ENCODE results near the gene FIGN. TPM values are rescaled to one million over a fixed set of nuclear protein-coding genes. Genes with fewer than 3 reads are reported as not detected.

FIGN gene
- polyA plus RNA-seq, 1 donor = 1.3 TPM

DNA sequence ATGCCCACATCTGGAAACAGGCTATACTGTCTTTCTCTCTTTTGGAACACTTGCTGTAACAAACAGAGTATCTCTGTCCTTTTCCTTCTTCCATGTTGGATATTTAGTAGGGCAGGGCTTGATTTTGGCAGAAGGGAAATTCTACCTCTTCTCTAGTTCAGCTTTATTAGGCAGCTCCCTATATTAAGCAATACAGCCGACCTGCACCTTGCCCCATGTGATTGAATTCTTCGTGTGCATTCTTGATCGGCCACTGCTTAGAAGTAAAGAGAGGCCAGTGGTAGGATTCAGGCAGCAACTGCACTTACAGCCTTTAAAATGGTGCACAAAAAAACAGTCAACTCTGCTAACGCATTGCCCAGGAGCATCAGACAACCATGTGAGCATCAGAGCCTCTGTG is 31.3 kb upstream of the FIGN start:
- Histone ChIP-seq H3K9me3 (ENCODE audit: control insufficient read depth, low read depth, low read length) (no peaks in the 10 kb centered on the region), H3K36me3 (ENCODE audit: control insufficient read depth, insufficient read depth, low read length) (no peaks in the 10 kb centered on the region), H3K27ac (ENCODE audit: low read length) (no peak overlapping the region), H3K4me1 (ENCODE audit: control insufficient read depth, insufficient read depth, low read length) (no peaks in the 10 kb centered on the region), H3K27me3 (ENCODE audit: control insufficient read depth, insufficient read depth, low read length) (no peaks in the 10 kb centered on the region), H3K4me3 (ENCODE audit: low read length) (no peak overlapping the region)
- no peak for DNase-seq
- 100% methylated on average over 2 of the region's 4 CpGs for WGBS (ENCODE audit: insufficient coverage, low lambda C conversion rate)

DNA sequence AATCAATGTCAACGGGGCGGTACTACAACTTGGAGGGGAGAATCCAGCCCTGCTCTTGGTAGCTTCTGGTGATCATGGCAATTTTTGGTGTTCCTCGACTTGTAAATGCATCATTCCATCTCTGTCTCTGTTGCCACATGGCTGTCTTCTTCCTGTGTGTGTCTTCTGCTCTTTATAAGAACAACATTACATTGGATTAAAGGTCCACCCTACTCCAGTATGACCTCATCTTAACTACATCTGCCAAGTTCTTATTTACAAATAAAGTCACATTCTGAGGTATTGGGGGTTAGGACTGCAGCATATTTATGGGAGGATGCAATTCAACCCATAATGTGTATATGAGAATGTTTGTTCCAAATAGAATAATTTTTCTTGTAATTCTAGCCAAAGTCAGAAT is 28.8 kb upstream of the FIGN start:
- Histone ChIP-seq H3K4me3 (ENCODE audit: low read length) (no peak overlapping the region), H3K27ac (ENCODE audit: low read length) (no peak overlapping the region), H3K36me3 (ENCODE audit: control insufficient read depth, insufficient read depth, low read length) (no peaks in the 10 kb centered on the region), H3K27me3 (ENCODE audit: control insufficient read depth, insufficient read depth, low read length) (no peaks in the 10 kb centered on the region), H3K4me1 (ENCODE audit: control insufficient read depth, insufficient read depth, low read length) (no peaks in the 10 kb centered on the region), H3K9me3 (ENCODE audit: control insufficient read depth, low read depth, low read length) (no peaks in the 10 kb centered on the region)
- DNase-seq = no peak
- no CpG with 5 or more reads among the region's 3 CpGs for WGBS (ENCODE audit: insufficient coverage, low lambda C conversion rate)

DNA sequence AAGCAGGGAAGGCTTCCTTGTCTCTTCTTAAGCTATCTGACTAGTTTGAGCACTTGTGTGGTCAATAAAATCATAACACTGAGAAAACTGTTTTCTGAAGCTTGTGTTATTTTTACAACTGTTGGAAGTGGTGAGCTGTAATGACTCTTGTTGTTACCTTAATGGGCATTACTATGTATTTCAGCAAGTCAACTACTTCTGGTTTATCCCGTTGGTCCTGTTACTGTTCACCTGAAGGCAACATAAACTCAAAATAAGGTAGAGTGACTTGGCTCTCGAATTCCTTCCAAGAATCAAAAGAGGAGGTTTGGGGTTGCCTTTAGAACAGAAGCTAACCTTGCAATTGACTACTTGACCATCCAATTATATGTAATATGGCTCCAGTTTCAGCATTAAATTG is 23.2 kb upstream of the FIGN start:
- Histone ChIP-seq H3K36me3 (ENCODE audit: control insufficient read depth, insufficient read depth, low read length) (no peaks in the 10 kb centered on the region), H3K4me1 (ENCODE audit: control insufficient read depth, insufficient read depth, low read length) (no peaks in the 10 kb centered on the region), H3K9me3 (ENCODE audit: control insufficient read depth, low read depth, low read length) (no peaks in the 10 kb centered on the region), H3K27me3 (ENCODE audit: control insufficient read depth, insufficient read depth, low read length) (no peaks in the 10 kb centered on the region), H3K4me3 (ENCODE audit: low read length) (no peak overlapping the region), H3K27ac (ENCODE audit: low read length) (no peak overlapping the region)
- no CpG with 5 or more reads among the region's 2 CpGs for WGBS (ENCODE audit: insufficient coverage, low lambda C conversion rate)
- DNase-seq = no peak

DNA sequence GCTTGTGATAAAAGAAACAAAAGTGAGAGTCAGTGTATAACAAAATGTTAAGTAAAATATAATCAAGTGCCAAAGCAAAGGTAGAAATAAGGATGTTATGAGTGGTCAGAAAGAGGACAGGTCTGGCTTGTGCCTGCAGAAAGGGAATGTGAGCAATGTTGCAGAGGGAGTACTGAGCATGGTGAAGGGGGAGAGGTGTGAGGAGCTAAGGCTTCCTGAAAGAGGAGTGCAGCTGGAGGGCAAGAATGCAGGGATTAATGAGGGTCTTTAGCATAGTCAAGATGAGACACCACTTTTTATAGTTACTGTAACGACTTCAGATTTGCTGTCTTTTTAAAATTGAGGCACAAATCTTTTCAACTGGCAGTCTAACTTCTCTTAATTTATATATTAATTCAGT is 22.0 kb upstream of the FIGN start:
- whole genome bisulfite sequencing (ENCODE audit: insufficient coverage, low lambda C conversion rate) = 0% methylated on average over 1 of the region's 1 CpG
- Histone ChIP-seq H3K27ac (ENCODE audit: low read length) (no peak overlapping the region), H3K4me3 (ENCODE audit: low read length) (no peak overlapping the region), H3K27me3 (ENCODE audit: control insufficient read depth, insufficient read depth, low read length) (no peaks in the 10 kb centered on the region), H3K4me1 (ENCODE audit: control insufficient read depth, insufficient read depth, low read length) (no peaks in the 10 kb centered on the region), H3K36me3 (ENCODE audit: control insufficient read depth, insufficient read depth, low read length) (no peaks in the 10 kb centered on the region), H3K9me3 (ENCODE audit: control insufficient read depth, low read depth, low read length) (no peaks in the 10 kb centered on the region)
- DNase-seq = no peak

DNA sequence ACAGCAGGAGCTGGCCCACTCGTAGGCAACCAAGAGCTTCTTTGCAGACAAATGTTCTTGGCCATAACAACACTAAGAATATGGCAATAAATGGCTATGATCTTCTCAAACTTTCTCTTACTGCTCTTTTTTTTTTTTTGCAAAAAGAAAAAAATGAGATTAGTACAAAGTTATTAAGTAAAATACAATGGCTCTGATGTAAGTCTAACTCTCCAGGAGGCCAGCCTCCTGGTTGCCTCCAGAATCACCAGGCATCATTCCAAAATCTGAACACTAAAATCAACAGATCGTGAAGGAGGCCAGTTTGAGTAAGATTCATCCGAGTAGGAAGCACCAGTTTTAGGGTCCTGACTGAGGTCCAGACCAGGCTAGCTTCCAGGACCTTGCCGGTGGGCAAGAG is 20.8 kb upstream of the FIGN start:
- no peaks in the 10 kb centered on the region for H3K36me3 ChIP-seq (ENCODE audit: control insufficient read depth, insufficient read depth, low read length)
- H3K27me3 ChIP-seq (ENCODE audit: control insufficient read depth, insufficient read depth, low read length) = no peaks in the 10 kb centered on the region
- no peaks in the 10 kb centered on the region for H3K4me1 ChIP-seq (ENCODE audit: control insufficient read depth, insufficient read depth, low read length)
- no peak overlapping the region for H3K4me3 ChIP-seq (ENCODE audit: low read length)
- no peak overlapping the region for H3K27ac ChIP-seq (ENCODE audit: low read length)
- no CpG with 5 or more reads among the region's 4 CpGs for WGBS (ENCODE audit: insufficient coverage, low lambda C conversion rate)
- no peaks in the 10 kb centered on the region for H3K9me3 ChIP-seq (ENCODE audit: control insufficient read depth, low read depth, low read length)
- no peak for DNase-seq

DNA sequence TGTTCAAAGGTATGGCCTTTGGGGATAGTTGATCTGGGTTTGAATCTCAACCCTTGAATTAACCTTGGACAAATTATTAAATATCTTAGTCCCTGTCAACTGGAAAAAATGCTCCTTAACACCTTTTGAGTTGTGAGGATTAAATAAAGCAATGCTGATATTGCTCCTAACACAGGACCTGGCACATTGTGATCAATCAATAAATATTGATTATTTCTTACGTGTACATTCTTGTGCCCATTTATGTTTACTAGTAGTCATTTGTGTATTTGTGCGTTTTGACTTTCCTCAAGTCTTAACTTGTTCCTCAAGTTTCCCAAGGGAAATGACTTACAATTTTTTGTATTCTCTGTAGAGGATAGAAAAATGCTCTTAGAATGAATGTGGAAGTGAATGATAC is 19.6 kb upstream of the FIGN start:
- 93% methylated on average over 2 of the region's 2 CpGs for WGBS (ENCODE audit: insufficient coverage, low lambda C conversion rate)
- no peak overlapping the region for H3K4me3 ChIP-seq (ENCODE audit: low read length)
- no peaks in the 10 kb centered on the region for H3K27me3 ChIP-seq (ENCODE audit: control insufficient read depth, insufficient read depth, low read length)
- no peak for DNase-seq
- H3K36me3 ChIP-seq (ENCODE audit: control insufficient read depth, insufficient read depth, low read length) = no peaks in the 10 kb centered on the region
- no peak overlapping the region for H3K27ac ChIP-seq (ENCODE audit: low read length)
- H3K9me3 ChIP-seq (ENCODE audit: control insufficient read depth, low read depth, low read length) = no peaks in the 10 kb centered on the region
- no peaks in the 10 kb centered on the region for H3K4me1 ChIP-seq (ENCODE audit: control insufficient read depth, insufficient read depth, low read length)

DNA sequence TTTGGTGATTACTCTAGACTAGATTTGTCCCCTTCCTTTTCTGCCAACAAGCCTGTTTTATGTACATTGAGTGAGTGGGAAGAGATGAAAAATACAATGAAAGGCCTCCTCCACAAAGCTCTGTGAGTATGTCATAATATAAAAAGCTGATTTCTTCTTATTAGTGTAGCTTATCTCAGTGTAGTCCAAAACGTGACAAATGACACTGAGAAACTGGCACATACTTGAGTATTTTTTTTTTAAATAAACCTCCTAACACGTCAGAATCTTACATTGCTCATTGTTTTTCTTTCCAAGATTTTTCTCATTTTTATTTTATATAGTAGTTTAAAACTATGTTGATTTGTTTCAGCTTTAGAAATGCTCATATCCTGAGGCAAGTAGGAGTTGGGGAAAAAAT is 17.9 kb upstream of the FIGN start:
- WGBS (ENCODE audit: insufficient coverage, low lambda C conversion rate) = 61% methylated on average over 2 of the region's 2 CpGs
- Histone ChIP-seq H3K9me3 (ENCODE audit: control insufficient read depth, low read depth, low read length) (no peaks in the 10 kb centered on the region), H3K27me3 (ENCODE audit: control insufficient read depth, insufficient read depth, low read length) (no peaks in the 10 kb centered on the region), H3K27ac (ENCODE audit: low read length) (no peak overlapping the region), H3K4me1 (ENCODE audit: control insufficient read depth, insufficient read depth, low read length) (no peaks in the 10 kb centered on the region), H3K4me3 (ENCODE audit: low read length) (no peak overlapping the region), H3K36me3 (ENCODE audit: control insufficient read depth, insufficient read depth, low read length) (no peaks in the 10 kb centered on the region)
- no peak for DNase-seq

DNA sequence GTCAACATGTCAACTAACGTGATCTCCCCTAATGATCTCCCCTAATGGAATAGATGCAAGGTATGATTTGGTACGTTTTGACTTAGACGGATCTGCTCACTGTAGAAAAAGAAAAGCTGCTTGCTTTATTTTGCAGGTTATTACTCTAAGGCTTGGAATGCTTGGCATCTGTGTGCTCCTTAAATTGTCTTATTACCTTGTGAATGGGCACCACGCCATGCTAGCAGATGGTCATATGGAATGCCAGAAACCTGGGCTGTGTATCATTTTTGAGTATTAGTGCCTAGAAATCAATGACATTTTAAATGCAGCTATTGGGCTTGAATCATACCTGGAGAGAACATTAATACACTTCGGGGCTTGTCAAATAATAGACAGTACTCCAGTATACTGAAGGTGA is 16.5 kb upstream of the FIGN start:
- DNase-seq = no peak
- Histone ChIP-seq H3K36me3 (ENCODE audit: control insufficient read depth, insufficient read depth, low read length) (no peaks in the 10 kb centered on the region), H3K4me1 (ENCODE audit: control insufficient read depth, insufficient read depth, low read length) (no peaks in the 10 kb centered on the region), H3K9me3 (ENCODE audit: control insufficient read depth, low read depth, low read length) (no peaks in the 10 kb centered on the region), H3K27me3 (ENCODE audit: control insufficient read depth, insufficient read depth, low read length) (no peaks in the 10 kb centered on the region), H3K4me3 (ENCODE audit: low read length) (no peak overlapping the region), H3K27ac (ENCODE audit: low read length) (no peak overlapping the region)
- no CpG with 5 or more reads among the region's 5 CpGs for WGBS (ENCODE audit: insufficient coverage, low lambda C conversion rate)

DNA sequence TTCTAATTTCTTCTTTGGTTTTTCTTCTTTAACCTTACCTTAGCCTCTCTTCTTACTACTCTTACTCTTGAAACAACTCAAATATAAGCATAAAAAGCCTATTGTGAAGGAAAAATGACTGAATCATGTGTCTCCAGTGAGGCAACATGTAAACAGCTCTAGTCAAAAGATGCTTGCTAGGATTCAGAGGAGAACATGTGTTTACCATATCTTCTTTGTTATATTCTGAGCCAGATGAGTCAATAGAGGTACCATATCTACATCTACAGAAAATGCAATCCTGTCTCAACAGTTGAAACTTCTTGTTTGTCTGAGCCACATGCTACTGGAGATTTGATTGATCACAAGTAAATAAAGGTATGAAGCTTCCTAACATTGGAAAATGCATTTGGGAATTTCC is 15.9 kb upstream of the FIGN start:
- Histone ChIP-seq H3K9me3 (ENCODE audit: control insufficient read depth, low read depth, low read length) (no peaks in the 10 kb centered on the region), H3K27me3 (ENCODE audit: control insufficient read depth, insufficient read depth, low read length) (no peaks in the 10 kb centered on the region), H3K4me1 (ENCODE audit: control insufficient read depth, insufficient read depth, low read length) (no peaks in the 10 kb centered on the region), H3K4me3 (ENCODE audit: low read length) (no peak overlapping the region), H3K36me3 (ENCODE audit: control insufficient read depth, insufficient read depth, low read length) (no peaks in the 10 kb centered on the region), H3K27ac (ENCODE audit: low read length) (no peak overlapping the region)
- DNase-seq = no peak

DNA sequence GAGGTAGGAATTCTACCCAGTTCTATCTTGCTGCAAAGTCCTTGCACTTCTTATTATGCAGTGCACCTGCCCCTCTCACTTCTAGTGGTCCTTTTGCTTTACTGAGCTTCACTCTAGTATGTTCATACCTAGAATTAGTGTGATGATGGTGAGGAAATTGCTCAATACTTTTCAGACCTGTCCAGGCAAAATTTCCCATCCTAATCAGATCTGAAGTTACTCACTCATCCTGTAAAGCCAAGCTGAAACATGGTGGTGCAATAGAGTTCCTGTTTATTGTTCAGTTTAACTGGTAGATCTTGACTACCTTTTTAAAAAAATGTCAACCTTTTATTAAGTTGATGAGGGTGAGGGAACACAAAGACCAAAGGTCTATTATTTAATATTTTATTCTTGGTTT is 12.6 kb upstream of the FIGN start:
- no peak for DNase-seq
- H3K36me3 ChIP-seq (ENCODE audit: control insufficient read depth, insufficient read depth, low read length) = no peaks in the 10 kb centered on the region
- no peak overlapping the region for H3K4me3 ChIP-seq (ENCODE audit: low read length)
- no peak overlapping the region for H3K27ac ChIP-seq (ENCODE audit: low read length)
- H3K4me1 ChIP-seq (ENCODE audit: control insufficient read depth, insufficient read depth, low read length) = no peaks in the 10 kb centered on the region
- no peaks in the 10 kb centered on the region for H3K9me3 ChIP-seq (ENCODE audit: control insufficient read depth, low read depth, low read length)
- no peaks in the 10 kb centered on the region for H3K27me3 ChIP-seq (ENCODE audit: control insufficient read depth, insufficient read depth, low read length)

DNA sequence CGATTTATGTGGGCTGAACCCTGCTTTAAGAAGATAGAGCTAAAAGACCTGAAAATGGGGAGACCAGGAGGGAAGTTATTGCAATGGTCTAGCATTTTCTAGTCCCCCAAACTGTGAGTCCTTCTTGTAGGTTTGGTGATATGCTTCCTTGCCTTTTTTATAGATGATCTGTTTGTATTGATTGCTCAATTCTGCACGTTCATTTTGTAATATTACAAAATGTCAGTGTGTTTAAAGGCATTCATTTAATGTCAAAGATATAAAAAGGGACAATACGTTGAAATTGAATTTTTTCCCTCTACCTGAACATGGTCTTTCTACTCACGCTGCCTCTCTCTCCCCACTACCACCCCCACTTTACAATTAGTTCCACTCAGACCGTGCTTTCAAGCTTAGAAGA is 5.6 kb upstream of the FIGN start:
- WGBS (ENCODE audit: insufficient coverage, low lambda C conversion rate) = 88% methylated on average over 3 of the region's 5 CpGs
- no peak for DNase-seq
- H3K27ac ChIP-seq (ENCODE audit: low read length) = no peak overlapping the region
- no peaks in the 10 kb centered on the region for H3K36me3 ChIP-seq (ENCODE audit: control insufficient read depth, insufficient read depth, low read length)
- peaks cover 15% of the 10 kb centered on the region for H3K27me3 ChIP-seq (ENCODE audit: control insufficient read depth, insufficient read depth, low read length)
- no peak overlapping the region for H3K4me3 ChIP-seq (ENCODE audit: low read length)
- no peaks in the 10 kb centered on the region for H3K4me1 ChIP-seq (ENCODE audit: control insufficient read depth, insufficient read depth, low read length)
- H3K9me3 ChIP-seq (ENCODE audit: control insufficient read depth, low read depth, low read length) = peaks cover 2% of the 10 kb centered on the region
